NK-92 (cell line): ENCODE data around the gene MBD4.
"Not testable (repeated sequence)": the region's sequence is repeated elsewhere in the genome, so short reads cannot be mapped to it uniquely, and the experiment has no call there.

ENCODE experiments used
- DNase-seq: peaks from one replicate; lab custom pipeline; 2025; ENCODE audit not compliant: unreplicated experiment; lab: John Stamatoyannopoulos, UW

MBD4 gene

DNA sequence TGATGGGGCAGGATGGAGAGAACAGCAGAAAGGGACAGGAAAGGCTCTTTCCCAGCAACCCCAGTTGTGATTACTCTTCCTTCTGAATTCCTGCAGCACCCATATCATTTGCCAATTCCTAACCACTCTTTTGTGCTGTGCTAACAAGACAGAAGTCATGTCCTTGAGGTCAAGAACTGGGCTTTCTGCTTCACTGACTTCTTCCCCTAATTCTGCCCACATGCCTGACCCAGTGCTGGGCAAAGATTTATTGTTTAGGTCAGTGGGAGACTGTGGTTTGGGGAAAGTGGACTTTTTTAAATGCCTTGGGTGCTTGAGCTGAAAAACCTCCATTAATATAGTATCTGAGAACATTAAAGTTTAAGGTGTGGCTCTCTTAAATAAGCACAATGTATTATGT, 7.1 kb downstream of the MBD4 start:
- no peak for DNase-seq

DNA sequence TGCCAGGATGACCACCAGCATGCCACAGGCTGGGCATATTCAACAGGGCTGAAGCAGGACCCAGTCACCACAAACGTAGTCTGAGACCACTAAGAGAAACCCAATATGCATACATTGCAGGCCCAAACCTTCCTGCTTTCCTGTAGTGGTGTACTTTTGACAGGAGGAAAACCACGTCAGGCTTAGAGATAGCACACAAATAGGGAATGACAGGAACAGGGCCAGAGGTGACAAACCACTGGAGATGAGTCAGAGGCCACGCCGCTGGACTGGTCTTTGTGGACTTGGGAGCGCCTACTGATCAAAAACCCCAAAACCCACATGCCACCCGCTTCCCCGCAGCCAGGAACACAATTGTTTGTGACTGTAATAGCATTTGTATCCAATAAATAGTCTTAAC, 7.7 kb downstream of the MBD4 start:
- no peak for DNase-seq

DNA sequence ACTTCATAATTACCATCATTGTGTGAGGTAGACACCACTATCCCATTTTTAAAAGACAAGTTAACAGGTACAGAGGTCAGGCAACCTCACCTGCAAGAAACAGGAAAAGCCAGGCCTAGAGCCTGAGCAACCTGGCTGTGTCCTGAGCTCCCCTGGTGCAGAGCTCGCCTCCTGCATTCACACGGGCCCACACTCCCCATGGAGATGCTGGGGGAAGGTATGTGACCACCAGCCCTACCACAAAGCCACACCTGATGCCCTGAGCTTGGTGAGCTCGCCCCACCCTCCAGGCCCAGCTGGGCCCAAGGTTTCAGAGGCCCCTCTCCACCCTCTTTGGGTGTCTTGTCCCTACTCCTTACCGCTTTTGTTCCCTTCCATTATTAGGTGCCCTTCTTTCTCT, 10.1 kb downstream of the MBD4 start:
- no peak for DNase-seq

- no peak for DNase-seq
These were observed 10.7 kb downstream of the MBD4 start for GRCh38 chr3:129429080-129429451.

- peak; percentile 41 for DNase-seq
These were observed 11.2 kb downstream of the MBD4 start, which contains the start of gene EFCAB12 for GRCh38 chr3:129428376-129429079. Gene EFCAB12, minus strand, starts transcription at chr3:129428636. Its CDS starts 148 bp downstream, at chr3:129428488.

DNA sequence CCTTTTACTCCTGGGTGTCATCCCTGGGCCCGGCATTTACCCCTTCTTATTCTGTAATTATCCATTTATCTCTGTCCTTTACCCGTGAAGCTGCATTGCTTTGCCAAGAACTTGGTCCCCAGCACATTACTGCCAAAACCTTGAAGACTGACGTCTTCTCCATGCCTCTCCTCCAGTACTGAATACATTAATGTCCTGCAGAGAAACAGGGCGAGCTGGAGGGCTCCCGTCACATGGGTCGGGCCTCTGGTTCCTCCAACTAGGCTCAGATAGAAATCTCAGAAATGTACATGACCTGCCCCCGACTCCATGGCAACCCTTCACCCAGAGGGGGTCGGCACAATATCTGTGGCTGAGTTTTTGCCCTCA, 11.8 kb downstream of the MBD4 start:
- DNase-seq, result no peak

GRCh38 chr3:129425619-129426018, 14.1 kb downstream of the MBD4 start:
- no peak for DNase-seq

- DNase-seq, result no peak
These were observed 14.5 kb downstream of the MBD4 start for GRCh38 chr3:129425213-129425612.

GRCh38 chr3:129424185-129424841, 15.4 kb downstream of the MBD4 start:
- DNase-seq, result no peak

- DNase-seq, result no peak
These were observed 16.9 kb downstream of the MBD4 start for GRCh38 chr3:129422897-129423296.

DNA sequence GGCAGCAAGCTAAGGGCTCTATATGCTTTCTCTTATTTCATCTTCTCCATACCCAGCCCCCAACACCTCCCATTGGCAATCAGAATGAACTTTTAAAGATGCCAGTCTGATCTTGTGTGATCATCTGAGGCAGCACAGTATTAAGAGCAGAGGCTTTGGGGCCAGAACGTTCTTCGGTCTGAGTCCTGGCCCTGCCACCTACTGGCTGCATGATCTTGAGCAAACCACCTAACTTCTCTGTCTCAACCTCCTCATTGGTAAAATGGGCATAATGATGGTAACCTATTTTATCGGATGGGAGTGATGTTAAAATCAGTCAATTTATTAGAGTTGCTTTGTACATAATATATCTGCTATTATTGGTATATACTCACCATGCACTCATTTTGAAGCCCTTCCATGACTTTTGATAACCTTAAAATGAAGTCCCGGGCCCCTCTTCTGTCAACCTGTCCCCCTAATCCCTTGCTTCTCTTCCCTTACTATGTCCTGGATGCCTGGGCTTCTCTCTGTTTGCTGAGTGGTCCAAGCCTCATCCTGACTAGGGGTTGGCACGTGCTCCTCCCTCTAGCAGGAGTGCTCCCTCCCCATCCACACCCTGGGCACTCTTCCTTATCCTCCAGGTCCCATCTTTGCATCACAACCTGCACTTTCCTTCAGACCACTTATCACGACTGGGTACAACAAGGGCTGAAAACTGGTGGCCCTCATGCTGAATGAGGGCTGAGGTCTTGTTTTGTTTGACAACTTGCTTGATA, 17.6 kb downstream of the MBD4 start:
- DNase-seq, result no peak

DNA sequence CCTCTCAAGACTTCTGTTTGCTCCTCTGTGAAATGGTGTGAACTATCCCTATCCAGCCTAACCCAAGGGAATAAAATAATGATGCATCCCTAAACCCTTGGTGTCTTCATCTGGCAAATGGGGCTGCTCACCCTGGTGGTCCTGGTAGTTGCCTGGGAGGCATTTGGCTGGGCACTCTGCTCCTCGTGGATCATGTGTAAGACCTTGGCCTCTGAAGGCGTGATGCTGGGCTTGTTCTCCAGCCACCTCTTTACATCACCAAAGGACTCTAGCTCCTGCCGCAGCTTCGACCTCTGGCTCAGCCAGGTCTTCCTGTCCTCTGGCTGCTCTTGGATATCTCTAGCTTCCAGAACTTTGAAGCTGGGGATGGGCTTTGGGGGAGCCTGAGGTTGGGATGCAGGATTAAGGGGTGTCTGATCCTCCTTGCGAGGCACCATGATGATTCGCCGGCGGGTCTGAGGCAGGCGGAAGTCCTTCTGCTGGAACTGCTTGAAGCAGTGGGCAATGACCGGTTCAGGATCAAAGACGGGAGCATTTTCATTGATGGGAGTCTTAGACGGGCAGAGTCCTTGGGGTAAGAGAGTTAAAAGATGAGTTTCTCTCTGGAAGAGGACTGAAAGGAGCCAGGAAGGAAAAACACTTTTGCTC, 18.4 kb downstream of the MBD4 start:
- no peak for DNase-seq

GRCh38 chr3:129419476-129419875, 20.3 kb downstream of the MBD4 start:
- DNase-seq, result no peak

DNA sequence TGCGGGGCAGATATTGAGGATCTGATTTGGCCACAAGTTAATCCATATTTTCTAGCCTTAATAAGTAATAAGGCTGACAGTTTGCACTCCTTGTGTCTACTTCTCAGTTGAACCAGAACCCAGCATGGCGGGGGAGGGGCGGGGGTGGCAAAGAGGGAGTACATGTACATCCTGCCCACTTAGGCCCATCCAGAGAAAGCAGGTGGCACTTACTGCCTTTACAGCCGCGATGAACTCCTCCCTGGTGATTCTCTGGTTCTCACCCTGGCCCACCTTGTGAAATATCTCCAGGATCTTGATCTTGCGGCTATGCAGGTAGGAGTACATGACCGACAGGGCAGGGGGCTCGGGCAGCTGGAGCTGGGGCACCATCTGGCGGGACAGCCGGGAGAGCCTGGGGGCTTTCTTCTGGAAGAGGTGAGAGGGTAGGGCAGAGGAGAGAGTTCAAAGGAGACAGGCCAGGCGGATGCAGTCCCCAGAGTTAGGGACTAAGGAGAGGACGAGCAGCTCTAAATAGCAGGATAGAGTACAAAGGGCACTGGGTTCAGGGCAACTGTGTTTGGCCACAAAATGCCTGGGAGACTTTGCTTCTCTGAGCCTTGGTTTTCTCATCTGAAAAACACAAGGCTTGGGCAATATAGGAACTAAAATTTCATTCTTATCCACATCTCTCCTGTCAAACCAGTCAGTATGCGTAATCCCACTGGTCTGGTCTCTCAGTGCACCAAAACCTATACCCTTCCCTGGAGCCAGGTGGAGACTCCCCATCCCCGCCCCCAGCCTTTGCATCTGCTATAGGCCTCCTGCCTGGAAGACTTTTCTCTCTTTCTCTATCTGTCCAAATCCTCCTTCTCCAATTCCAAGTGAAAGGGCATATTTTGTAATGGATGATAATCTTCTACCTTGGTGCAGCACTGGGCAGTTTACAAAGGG, 21.4 kb downstream of the MBD4 start:
- DNase-seq, result no peak

- no peak for DNase-seq
These were observed 22.4 kb downstream of the MBD4 start for GRCh38 chr3:129417326-129417725.

GRCh38 chr3:129416415-129416814, 23.3 kb downstream of the MBD4 start:
- no peak for DNase-seq

- DNase-seq, result no peak
These were observed 23.9 kb downstream of the MBD4 start for GRCh38 chr3:129415830-129416229.

DNA sequence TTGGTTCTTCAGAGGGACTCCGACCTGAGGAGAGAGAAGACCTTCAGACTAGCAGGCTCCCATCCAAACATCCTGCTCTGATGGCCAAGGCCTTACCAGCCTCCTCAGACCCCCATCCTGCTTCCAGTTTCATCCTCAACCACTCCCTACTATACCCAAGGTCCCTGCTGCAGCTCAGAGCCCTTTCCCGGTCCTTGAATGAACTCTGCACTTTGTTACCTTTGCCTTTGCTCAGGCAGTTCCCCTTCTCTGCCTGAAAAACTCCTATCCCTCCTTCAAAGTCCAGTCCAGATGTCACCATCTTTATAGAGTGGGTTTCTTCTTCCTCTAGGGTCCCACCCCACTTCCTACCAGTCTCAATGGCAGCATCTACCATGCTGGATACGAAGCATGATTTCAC, 24.4 kb downstream of the MBD4 start:
- DNase-seq, result no peak

GRCh38 chr3:129413687-129414506, 25.9 kb downstream of the MBD4 start:
- no peak for DNase-seq

DNA sequence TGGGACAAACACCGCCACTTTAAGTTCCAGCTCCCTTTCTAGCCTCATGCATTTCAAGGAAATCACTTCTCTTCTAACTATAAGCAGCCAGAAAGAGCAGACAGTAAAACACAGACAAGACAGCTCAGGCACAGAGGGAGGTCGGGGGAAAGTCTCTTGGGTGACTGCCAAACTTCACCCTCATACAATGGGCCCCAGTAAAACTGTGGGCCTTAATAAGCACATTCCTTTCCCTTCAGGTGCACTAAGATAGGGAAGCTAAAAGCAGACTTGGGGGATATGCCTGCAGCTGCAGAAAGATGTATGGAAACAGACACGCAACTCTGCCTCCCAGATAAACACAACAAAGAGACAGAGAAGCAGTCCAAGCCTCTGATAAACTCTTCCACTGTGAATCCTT, 26.5 kb downstream of the MBD4 start:
- not testable (repeated sequence) for DNase-seq
